IPS-18a (cell line): ENCODE data around the gene ZNF664.

ENCODE experiments used
- H3K27ac ChIP-seq: one replicate; pipeline ENCODE4 v1.5.1; 2013; ENCODE audit warnings: low read length
- H3K27me3 ChIP-seq: one replicate; pipeline ENCODE4 v1.6.1; 2013; ENCODE audit warnings: mild to moderate bottlenecking, low read length; ENCODE audit not compliant: control insufficient read depth, insufficient read depth
- H3K36me3 ChIP-seq: one replicate; pipeline ENCODE4 v1.6.1; 2013; ENCODE audit warnings: low read depth, low read length; ENCODE audit not compliant: control insufficient read depth
- H3K4me1 ChIP-seq: one replicate; pipeline ENCODE4 v1.6.1; 2013; ENCODE audit warnings: low read depth, low read length; ENCODE audit not compliant: control insufficient read depth
- H3K4me3 ChIP-seq: one replicate; pipeline ENCODE4 v1.5.1; 2013; ENCODE audit warnings: low read length
- H3K9ac ChIP-seq: one replicate; pipeline ENCODE4 v1.6.1; 2013; ENCODE audit warnings: mild to moderate bottlenecking, low read length, moderate library complexity
- H3K9me3 ChIP-seq: one replicate; pipeline ENCODE4 v1.6.1; 2013; ENCODE audit warnings: low read depth, low read length; ENCODE audit not compliant: control insufficient read depth

Gene ZNF664

DNA sequence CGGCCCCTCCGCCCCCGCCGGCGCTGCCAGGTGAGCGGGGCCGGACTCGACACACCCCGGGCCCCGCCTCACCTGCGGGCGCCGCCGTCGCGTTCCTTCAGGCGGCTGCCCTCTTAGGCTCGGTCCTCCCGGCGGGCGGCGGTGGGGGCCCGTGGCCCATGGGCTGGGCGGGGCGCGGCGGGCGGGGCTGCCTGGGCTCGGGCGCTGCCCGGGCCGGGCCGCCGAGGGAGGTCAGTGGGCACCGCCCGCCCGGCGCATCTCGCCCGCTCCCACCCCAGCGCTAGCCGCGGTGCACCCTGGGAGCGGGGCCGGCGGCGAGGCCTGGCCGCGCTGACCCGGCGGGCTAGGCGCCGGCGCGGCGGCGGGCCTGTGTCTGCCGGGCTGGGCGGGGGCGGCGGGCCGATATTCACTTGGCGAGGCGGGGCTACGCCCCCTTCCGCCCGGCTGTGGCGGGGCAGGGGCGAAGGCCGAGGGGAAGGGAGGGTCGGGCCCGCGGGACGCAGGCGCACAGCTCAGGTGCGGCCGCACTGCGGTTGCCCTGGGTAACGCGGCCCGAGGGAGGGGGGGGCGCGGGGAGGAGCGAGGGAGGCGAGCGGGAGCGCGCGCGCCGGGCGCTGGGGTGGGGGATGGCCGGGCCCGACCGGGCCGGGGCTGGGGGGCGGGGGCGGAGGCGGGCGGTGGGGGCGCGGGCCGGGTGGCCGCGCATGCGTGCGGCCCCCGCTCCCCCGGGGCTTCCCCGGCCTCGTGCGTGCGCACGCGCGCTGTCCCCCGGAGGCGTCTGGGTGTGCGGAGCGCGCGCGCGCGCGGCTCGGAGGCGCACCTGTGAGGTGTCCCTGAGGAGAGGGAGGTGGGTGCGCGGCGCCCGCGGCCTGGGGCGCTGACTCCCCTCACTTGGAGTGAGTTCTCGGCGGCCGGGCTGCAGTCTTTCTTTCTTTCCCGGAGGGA, at the start of gene ZNF664, which contains the start of gene CCDC92:
ZNF664 (plus strand) TSS at position 759 of the 945 bp plus-strand sequence. CDS start 38,930 bp downstream, outside the sequence.
CCDC92 (minus strand) TSS at position 375 of the 945 bp plus-strand sequence. CDS start 28,526 bp downstream, outside the sequence.
- Histone ChIP-seq H3K4me1 (peaks cover 13% of the 10 kb centered on the region), H3K4me3 (peak within 1 kb of the TSS; percentile 86), H3K9ac (peak within 1 kb of the TSS; percentile 75), H3K36me3 (peaks cover 4% of the 10 kb centered on the region), H3K9me3 (no peaks in the 10 kb centered on the region), H3K27me3 (peaks cover 68% of the 10 kb centered on the region), H3K27ac (no peak within 1 kb of the TSS)

DNA sequence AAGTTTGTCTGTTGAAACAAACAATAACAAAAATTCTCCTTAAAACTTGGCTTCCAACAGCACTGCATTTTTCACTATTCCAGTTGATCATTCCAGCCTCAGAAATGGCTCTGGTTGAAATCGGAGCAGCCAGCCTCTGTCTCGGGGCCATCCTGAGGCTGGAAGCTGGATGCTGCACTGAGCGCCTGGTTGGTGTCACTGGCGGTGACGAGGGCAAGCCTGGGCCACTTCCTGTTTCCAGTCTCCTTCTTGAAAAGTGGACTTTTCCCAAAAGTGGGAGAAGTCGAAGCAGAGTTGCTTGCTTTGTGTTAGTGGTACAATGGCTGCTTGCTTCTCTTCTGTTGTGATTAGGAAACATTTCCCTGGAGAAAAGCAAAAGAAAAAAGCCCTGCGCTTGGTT, 49.1 kb upstream of the ZNF664 start:
- no peak overlapping the region for H3K9ac ChIP-seq
- no peak overlapping the region for H3K4me3 ChIP-seq
- no peaks in the 10 kb centered on the region for H3K27me3 ChIP-seq
- no peaks in the 10 kb centered on the region for H3K36me3 ChIP-seq
- H3K27ac ChIP-seq, result no peak overlapping the region
- H3K4me1 ChIP-seq, result no peaks in the 10 kb centered on the region
- H3K9me3 ChIP-seq, result no peaks in the 10 kb centered on the region

DNA sequence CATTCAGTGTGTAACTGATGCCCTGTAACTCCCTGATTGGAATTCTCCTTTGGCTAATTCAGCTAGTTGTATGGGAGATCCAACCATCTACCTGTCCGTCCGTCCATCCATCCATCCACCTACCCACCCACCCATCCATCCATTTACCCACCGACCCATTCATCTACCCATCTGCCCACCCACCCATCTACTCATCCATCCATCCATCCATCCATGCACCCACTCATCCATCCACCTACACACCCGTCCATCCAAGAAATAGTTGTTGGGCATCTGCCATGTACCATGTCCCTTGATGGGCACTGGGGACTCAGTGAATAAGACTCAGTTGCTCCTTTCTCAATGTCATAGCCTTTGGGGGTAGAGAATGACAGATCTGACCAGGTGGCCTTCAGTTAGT, 48.5 kb upstream of the ZNF664 start:
- Histone ChIP-seq H3K4me3 (no peak overlapping the region), H3K27ac (no peak overlapping the region), H3K27me3 (no peaks in the 10 kb centered on the region), H3K36me3 (no peaks in the 10 kb centered on the region), H3K9me3 (no peaks in the 10 kb centered on the region), H3K9ac (no peak overlapping the region), H3K4me1 (no peaks in the 10 kb centered on the region)

DNA sequence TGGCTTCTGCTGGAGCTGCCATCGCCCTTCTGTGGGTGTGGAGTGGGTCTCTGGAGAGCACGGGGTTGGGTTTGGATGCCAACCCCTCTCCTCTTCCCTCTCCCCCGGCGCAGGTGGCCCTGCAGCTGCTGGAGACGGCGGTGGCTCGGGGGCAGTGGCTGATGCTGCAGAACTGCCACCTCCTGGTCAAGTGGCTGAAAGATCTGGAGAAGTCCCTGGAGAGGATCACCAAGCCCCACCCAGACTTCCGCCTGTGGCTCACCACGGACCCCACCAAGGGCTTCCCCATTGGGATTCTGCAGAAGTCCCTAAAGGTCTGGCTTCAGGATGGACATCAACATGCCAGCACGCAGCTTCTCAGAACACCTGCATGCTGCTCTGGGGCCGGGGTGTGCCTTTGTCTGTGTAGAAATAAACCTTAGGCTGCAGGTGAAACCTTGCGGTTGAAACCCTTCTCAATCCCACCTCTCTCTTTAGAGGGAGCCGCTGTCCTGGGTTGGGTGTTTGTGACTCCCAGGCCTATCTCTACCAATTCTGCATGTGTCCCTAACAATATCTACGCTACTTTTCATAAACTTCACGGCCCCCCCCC, 44.6 kb upstream of the ZNF664 start:
- H3K9me3 ChIP-seq, result no peaks in the 10 kb centered on the region
- no peak overlapping the region for H3K27ac ChIP-seq
- no peak overlapping the region for H3K9ac ChIP-seq
- H3K4me3 ChIP-seq, result no peak overlapping the region
- no peaks in the 10 kb centered on the region for H3K4me1 ChIP-seq
- no peaks in the 10 kb centered on the region for H3K27me3 ChIP-seq
- no peaks in the 10 kb centered on the region for H3K36me3 ChIP-seq

DNA sequence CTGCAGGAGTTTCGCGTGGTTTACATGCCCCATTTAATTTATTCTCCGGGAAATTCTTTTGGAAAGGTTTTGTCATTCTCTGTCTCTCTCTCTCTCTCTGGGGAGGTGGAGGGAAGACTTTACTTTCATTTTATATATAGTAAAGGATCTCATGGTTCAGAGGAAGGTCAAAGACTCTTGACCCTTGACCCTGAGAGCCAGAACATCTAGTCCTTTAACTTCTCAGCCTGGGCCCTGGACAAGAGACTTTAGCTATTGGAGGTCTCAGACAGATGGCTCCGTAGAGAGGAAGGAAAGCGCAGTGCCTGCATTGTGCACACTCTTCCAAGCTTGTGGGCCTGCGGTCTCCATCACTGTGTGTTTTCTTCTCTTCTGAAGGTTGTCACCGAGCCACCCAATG, 44.1 kb upstream of the ZNF664 start:
- Histone ChIP-seq H3K9ac (no peak overlapping the region), H3K9me3 (no peaks in the 10 kb centered on the region), H3K4me1 (no peaks in the 10 kb centered on the region), H3K27ac (no peak overlapping the region), H3K27me3 (no peaks in the 10 kb centered on the region), H3K36me3 (no peaks in the 10 kb centered on the region), H3K4me3 (no peak overlapping the region)

DNA sequence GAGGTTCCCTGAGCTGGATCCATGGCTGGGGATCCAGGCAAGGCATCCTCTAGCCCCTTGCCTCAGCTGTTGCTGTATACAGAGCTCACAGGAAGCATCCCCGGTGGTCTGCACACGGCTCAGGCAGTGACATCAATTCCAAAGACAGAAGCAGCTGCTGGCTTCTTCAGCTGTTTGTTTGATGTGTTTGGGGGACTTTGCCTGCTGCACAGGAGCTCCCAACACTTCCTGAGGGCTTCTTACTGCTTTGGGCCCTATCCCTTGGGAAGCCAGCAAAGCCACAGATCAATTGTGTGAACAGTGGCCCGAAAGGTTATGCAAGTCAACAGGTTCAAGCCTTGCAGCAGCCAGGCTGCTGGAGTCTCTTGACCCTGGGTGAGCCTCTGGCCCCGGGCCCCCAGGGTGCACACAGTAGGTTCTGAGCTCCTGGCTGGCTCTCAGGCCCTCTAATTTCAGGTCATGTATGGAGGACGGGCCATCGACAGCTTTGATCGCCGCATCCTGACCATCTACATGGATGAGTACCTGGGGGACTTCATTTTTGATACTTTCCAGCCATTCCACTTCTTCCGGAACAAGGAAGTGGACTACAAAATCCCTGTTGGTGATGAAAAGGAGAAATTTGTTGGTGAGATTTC, 43.0 kb upstream of the ZNF664 start:
- Histone ChIP-seq H3K4me3 (no peak overlapping the region), H3K36me3 (no peaks in the 10 kb centered on the region), H3K9me3 (no peaks in the 10 kb centered on the region), H3K9ac (no peak overlapping the region), H3K4me1 (no peaks in the 10 kb centered on the region), H3K27me3 (no peaks in the 10 kb centered on the region), H3K27ac (no peak overlapping the region)

DNA sequence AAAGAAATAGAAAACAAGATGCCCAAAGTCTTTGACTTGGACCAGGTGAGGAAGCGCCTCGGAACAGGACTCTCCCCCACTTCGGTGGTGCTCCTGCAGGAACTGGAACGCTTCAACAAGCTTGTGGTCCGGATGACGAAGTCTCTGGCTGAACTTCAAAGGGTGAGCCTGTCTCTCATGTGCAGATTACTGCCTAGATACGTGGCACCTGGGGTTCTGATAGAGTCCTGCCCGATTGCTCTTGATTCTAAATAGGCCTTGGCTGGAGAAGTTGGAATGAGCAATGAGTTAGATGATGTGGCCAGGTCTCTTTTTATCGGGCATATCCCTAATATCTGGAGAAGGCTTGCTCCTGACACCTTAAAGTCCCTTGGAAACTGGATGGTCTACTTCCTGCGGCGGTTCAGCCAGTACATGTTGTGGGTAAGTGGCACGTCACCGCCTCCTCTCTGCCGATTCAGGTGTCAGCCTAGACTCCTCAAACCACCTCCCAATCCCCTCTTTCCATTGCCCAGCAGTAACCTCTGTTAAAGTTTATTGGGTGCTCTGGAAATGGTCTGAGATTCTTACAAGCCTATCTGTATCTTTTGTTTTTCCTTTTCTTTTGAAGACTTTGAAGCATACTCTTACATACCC, 41.2 kb upstream of the ZNF664 start:
- Histone ChIP-seq H3K4me1 (no peaks in the 10 kb centered on the region), H3K9ac (no peak overlapping the region), H3K36me3 (no peaks in the 10 kb centered on the region), H3K9me3 (no peaks in the 10 kb centered on the region), H3K27ac (no peak overlapping the region), H3K27me3 (no peaks in the 10 kb centered on the region), H3K4me3 (no peak overlapping the region)

DNA sequence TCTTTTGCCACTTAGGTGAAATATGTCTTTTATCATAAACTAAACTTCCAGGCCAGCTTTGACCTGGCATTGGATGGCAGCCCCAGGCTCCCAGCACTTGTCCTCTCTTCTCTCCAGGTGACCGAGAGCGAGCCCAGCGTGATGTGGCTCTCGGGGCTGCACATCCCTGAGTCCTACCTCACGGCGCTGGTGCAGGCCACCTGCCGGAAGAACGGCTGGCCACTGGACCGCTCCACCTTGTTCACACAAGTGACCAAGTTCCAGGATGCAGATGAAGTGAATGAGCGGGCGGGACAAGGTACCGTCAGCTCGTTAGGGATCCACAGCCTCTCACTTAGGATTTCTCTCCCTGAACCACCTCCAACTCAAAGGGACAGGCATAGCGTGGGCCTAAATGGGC, 39.8 kb upstream of the ZNF664 start:
- Histone ChIP-seq H3K9me3 (no peaks in the 10 kb centered on the region), H3K36me3 (no peaks in the 10 kb centered on the region), H3K27me3 (no peaks in the 10 kb centered on the region), H3K27ac (no peak overlapping the region), H3K4me3 (no peak overlapping the region), H3K9ac (no peak overlapping the region), H3K4me1 (no peaks in the 10 kb centered on the region)

DNA sequence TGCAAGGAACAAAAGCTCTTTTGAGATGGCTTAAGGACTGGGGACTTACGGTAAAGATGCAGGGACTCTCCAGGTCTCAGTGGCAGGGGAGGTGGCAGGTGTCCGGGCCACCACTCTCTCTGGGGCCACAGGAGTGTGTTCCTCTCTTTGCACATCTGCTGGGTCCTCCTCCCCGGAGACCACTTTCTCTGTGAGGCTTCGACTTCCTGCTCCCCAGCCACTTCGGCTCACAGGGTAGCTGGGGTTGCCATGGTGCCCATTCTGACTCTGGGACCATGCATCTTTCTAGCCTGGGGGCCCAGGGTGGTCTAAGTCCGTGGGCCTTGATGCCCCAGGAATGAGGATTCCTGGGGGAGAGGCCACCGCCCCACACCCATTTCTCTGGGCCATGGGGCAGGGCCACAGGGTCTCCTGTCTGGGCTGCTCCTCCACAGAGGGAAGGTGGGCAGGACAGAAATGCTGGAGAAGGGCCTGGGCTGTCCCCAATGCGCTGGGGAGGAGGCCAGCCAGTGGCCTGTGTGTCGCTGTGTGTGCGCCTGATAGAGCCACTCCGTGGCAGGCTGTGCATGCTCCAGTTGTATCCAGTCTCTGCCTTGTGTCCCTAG, 38.9 kb upstream of the ZNF664 start:
- Histone ChIP-seq H3K4me3 (no peak overlapping the region), H3K4me1 (no peaks in the 10 kb centered on the region), H3K27ac (no peak overlapping the region), H3K36me3 (no peaks in the 10 kb centered on the region), H3K9me3 (no peaks in the 10 kb centered on the region), H3K27me3 (no peaks in the 10 kb centered on the region), H3K9ac (no peak overlapping the region)

DNA sequence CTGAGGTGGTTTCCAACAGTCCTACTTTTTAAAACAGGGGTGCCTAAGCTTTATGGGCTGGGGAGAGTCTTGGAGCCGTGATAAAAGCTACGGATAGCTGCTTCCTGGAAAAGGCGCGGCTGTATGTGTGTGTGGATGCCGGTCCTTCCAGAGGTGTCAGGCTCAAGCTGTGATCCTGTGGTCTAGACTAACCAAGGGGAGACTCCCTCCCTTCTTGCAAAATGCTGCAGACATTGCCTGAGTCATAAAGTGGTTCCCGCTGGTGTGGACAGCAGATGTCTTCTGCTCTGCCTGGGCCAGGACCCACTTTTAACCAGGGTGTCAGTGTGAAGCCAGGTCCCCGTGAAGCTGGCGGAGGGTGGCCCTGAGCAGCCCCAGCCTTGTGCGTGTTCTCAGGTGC, 38.2 kb upstream of the ZNF664 start:
- Histone ChIP-seq H3K9ac (no peak overlapping the region), H3K4me1 (no peaks in the 10 kb centered on the region), H3K9me3 (no peaks in the 10 kb centered on the region), H3K36me3 (no peaks in the 10 kb centered on the region), H3K4me3 (no peak overlapping the region), H3K27me3 (no peaks in the 10 kb centered on the region), H3K27ac (no peak overlapping the region)

DNA sequence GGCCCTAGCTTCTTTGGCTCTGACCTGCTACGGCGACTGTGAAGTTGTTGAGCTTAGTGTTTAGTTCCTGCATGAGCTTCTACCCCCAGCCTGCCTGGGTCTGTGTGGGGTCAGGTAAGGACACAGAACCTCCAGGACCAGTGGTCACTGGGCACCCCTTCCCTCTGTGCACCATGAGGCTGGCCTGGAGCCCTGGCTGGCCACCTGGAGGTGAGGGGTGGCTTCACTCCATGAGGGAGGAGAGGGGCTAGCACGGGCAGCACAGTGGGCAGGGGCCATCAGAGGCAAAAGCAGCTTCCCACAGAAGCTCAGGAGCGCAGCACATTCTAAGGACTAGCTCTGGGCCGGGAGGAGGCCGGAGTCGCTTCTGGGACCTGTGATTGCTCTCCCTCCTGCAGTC, 37.1 kb upstream of the ZNF664 start:
- H3K27ac ChIP-seq, result no peak overlapping the region
- H3K9me3 ChIP-seq, result no peaks in the 10 kb centered on the region
- H3K27me3 ChIP-seq, result no peaks in the 10 kb centered on the region
- H3K4me1 ChIP-seq, result no peaks in the 10 kb centered on the region
- no peak overlapping the region for H3K9ac ChIP-seq
- H3K4me3 ChIP-seq, result no peak overlapping the region
- no peaks in the 10 kb centered on the region for H3K36me3 ChIP-seq
